A549 treated with DMSO at 1 μM for 4 hours (cell line): ENCODE data around the gene TAF11L12. TPM values are rescaled to one million over a fixed set of nuclear protein-coding genes. Genes with fewer than 3 reads are reported as not detected.

ENCODE experiments used
- total RNA-seq: library from RNA; stranded (reverse); fragments of 200-300 nt; extraction: Qiagen RNA extraction; gene quantifications from 5 replicates; pipeline ENCODE4 v1.2.3, GENCODE V29; 2022; ENCODE audit warnings: low read depth

TAF11L12 gene
- 0.09 to 0.24 TPM in 2 of 5 replicates, not detected in the others for total RNA-seq

DNA sequence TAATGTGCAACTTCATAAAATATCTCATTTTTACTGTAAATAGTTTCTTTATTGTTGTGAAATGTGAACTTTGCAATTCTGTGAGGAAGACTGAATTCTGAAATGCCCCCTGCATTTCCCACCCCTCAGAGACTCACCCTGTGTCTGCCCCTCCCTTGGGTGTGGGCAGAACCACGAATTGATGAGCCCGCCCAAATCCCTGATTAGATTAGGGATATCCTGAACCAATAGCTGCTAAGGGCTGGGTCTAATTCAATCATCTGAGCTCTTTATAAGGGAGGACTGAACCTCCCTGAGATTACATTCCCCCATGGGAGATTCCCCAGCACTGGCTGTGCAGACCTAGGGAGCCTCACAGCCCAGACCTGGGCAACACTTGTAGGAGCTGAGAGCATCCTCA is at the start of gene TAF11L12:
Gene TAF11L12, plus strand, starts transcription at position 301 of the 400 bp plus-strand sequence.

DNA sequence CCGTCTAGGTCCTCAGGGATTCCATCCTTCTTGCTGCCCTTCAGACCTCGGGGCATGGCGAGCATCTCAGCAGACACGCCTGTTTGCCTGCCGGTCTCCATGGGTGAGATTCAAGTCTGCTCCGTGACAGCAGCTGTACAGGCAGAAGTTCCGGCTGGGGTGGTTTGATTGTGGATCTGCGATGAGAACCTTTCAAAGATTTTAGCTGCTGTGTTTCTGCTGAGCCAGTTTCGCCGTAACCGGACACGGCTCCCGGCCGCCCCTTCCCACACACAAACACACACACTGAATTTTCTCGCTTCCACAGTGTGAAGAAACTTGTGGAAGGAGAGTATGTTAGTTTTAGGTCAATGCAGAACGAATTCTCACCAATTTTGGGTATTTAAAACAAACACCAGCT is 24.5 kb upstream of the TAF11L12 start, which contains the start of gene TAF11L7:
Gene TAF11L7, minus strand, starts transcription at position 101 of the 400 bp plus-strand sequence.

DNA sequence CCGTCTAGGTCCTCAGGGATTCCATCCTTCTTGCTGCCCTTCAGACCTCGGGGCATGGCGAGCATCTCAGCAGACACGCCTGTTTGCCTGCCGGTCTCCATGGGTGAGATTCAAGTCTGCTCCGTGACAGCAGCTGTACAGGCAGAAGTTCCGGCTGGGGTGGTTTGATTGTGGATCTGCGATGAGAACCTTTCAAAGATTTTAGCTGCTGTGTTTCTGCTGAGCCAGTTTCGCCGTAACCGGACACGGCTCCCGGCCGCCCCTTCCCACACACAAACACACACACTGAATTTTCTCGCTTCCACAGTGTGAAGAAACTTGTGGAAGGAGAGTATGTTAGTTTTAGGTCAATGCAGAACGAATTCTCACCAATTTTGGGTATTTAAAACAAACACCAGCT is 19.3 kb upstream of the TAF11L12 start, which contains the start of gene TAF11L8:
Gene TAF11L8, minus strand, starts transcription at position 101 of the 400 bp plus-strand sequence.

DNA sequence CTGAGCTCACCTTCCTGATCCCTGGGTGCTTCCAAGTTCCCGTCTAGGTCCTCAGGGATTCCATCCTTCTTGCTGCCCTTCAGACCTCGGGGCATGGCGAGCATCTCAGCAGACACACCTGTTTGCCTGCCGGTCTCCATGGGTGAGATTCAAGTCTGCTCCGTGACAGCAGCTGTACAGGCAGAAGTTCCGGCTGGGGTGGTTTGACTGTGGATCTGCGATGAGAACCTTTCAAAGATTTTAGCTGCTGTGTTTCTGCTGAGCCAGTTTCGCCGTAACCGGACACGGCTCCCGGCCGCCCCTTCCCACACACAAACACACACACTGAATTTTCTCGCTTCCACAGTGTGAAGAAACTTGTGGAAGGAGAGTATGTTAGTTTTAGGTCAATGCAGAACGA is 15.9 kb upstream of the TAF11L12 start, which contains the start of gene TAF11L9:
Gene TAF11L9, minus strand, starts transcription at position 140 of the 400 bp plus-strand sequence.

DNA sequence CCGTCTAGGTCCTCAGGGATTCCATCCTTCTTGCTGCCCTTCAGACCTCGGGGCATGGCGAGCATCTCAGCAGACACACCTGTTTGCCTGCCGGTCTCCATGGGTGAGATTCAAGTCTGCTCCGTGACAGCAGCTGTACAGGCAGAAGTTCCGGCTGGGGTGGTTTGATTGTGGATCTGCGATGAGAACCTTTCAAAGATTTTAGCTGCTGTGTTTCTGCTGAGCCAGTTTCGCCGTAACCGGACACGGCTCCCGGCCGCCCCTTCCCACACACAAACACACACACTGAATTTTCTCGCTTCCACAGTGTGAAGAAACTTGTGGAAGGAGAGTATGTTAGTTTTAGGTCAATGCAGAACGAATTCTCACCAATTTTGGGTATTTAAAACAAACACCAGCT is 12.5 kb upstream of the TAF11L12 start, which contains the start of gene TAF11L10:
Gene TAF11L10, minus strand, starts transcription at position 101 of the 400 bp plus-strand sequence.

DNA sequence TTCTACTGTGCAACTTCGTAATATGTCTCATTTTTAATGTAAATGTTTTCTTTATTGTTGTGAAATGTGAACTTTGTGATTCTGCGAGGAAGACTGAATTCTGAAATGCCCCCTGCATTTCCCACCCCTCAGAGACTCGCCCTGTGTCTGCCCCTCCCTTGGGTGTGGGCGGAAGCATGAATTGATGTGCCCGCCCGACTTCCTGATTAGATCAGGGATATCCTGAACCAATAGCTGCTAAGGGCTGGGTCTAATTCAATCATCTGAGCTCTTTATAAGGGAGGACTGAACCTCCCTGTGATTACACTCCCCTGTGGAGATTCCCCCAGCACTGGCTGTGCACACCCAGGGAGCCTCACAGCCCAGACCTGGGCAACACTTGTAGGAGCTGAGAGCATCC is 6.3 kb upstream of the TAF11L12 start, which contains the start of gene TAF11L11:
Gene TAF11L11, plus strand, starts transcription at position 304 of the 400 bp plus-strand sequence.

DNA sequence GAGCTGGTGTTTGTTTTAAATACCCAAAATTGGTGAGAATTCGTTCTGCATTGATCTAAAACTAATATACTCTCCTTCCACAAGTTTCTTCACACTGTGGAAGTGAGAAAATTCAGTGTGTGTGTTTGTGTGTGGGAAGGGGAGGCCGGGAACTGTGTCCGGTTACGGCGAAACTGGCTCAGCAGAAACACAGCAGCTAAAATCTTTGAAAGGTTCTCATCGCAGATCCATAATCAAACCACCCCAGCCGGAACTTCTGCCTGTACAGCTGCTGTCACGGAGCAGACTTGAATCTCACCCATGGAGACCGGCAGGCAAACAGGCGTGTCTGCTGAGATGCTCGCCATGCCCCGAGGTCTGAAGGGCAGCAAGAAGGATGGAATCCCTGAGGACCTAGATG is 21.6 kb downstream of the TAF11L12 start, which contains the start of gene TAF11L13:
Gene TAF11L13, plus strand, starts transcription at position 301 of the 400 bp plus-strand sequence.

DNA sequence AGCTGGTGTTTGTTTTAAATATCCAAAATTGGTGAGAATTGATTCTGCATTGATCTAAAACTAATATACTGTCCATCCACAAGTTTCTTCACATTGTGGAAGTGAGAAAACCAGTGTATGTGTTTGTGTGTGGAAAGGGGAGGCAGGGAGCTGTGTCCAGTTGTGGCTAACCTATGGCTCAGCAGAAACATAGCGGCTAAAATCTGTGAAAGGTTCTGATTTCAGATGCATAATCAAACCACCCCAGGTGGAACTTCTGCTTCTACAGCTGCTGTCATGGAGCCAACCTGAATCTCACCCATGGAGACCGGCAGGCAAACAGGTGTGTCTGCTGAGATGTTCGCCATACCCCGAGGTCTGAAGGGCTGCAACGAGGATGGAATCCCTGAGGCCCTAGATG is 24.0 kb downstream of the TAF11L12 start, which contains the start of gene TAF11L14:
Gene TAF11L14, plus strand, starts transcription at position 301 of the 400 bp plus-strand sequence.

Other genes starting within 250 kb of the TAF11L12 start
- not detected in 5 replicates for gene TAF11L2, start 112.2 kb upstream of the TAF11L12 start, total RNA-seq
- not detected in 5 replicates for gene TAF11L3, start 92.0 kb upstream of the TAF11L12 start, total RNA-seq
- gene TAF11L4, start 88.6 kb upstream of the TAF11L12 start, total RNA-seq: not detected in 5 replicates
- not detected in 5 replicates for gene TAF11L5, start 85.2 kb upstream of the TAF11L12 start, total RNA-seq
- not detected in 5 replicates for gene TAF11L6, start 81.7 kb upstream of the TAF11L12 start, total RNA-seq
- gene TAF11L7, start 24.6 kb upstream of the TAF11L12 start, total RNA-seq: not detected in 5 replicates
- gene TAF11L8, start 19.4 kb upstream of the TAF11L12 start, total RNA-seq: not detected in 5 replicates
- not detected in 5 replicates for gene TAF11L9, start 16.0 kb upstream of the TAF11L12 start, total RNA-seq
- not detected in 5 replicates for gene TAF11L10, start 12.6 kb upstream of the TAF11L12 start, total RNA-seq
- 0.15 to 0.32 TPM (median 0.29 TPM) in 5 replicates for gene TAF11L11, start 6.2 kb upstream of the TAF11L12 start, total RNA-seq
- not detected in 5 replicates for gene TAF11L13, start 21.7 kb downstream of the TAF11L12 start, total RNA-seq
- not detected in 5 replicates for gene TAF11L14, start 24.1 kb downstream of the TAF11L12 start, total RNA-seq